T-helper 2 cell treated with Interferon-gamma antibody and Interleukin-4, amounts not matched to agents 100 ng/mL and 5 ng/mL, for 36 hours (primary cell): ENCODE measurements around the gene ZBTB5. TPM values are rescaled to one million over a fixed set of nuclear protein-coding genes. Genes with fewer than 3 reads are reported as not detected.
"Not testable (repeated sequence)": the region's sequence is repeated elsewhere in the genome, so short reads cannot be mapped to it uniquely, and the experiment has no call there.

ENCODE experiments used
- intact Hi-C: fragments of 100-400 bp; cut with micrococcal nuclease; formaldehyde crosslinking; loops from one replicate; pipeline ENCODE4 v1.15.1; 2023
- total RNA-seq: library from RNA; stranded (reverse); gene quantifications from 2 replicates; pipeline ENCODE4 v1.2.3, GENCODE V29; 2022

ZBTB5 gene
- total RNA-seq, 1 donor from 2014 or later = 10.3 TPM

- intact Hi-C loops = loop anchor here (5.0 to 10.0 kb wide), 4 partner anchors 410 to 1085 kb away; partner anchors contain the start of genes RNF38, SHB and SLC25A51
Observed at GRCh38 chr9:37486616-37487548, 21.6 kb upstream of the ZBTB5 start.

GRCh38 chr9:37486256-37486615, 21.0 kb upstream of the ZBTB5 start:
- intact Hi-C loops = loop anchor here (5.0 to 10.0 kb wide), 4 partner anchors 409 to 1084 kb away; partner anchors contain the start of genes RNF38, SHB and SLC25A51

- intact Hi-C loops = loop anchor here (1.0 to 10.0 kb wide), 7 partner anchors 20 to 1083 kb away; partner anchors contain the start of genes GRHPR, RNF38, SHB and SLC25A51
Observed at GRCh38 chr9:37485389-37486255, 20.4 kb upstream of the ZBTB5 start, which contains the start of gene POLR1E. POLR1E (plus strand) TSS chr9:37485948; CDS start chr9:37486048, 100 bp downstream.

- intact Hi-C loops = loop anchor here (10.0 kb wide), 1 partner anchor 584 kb away; the partner anchor contains the start of gene SHB
Observed at GRCh38 chr9:37480759-37481158, 15.5 kb upstream of the ZBTB5 start.

- intact Hi-C loops = not testable (repeated sequence)
Observed at GRCh38 chr9:37477987-37478619, 12.9 kb upstream of the ZBTB5 start.

- intact Hi-C loops = not testable (repeated sequence)
Observed at GRCh38 chr9:37477443-37477842, 12.2 kb upstream of the ZBTB5 start.

DNA sequence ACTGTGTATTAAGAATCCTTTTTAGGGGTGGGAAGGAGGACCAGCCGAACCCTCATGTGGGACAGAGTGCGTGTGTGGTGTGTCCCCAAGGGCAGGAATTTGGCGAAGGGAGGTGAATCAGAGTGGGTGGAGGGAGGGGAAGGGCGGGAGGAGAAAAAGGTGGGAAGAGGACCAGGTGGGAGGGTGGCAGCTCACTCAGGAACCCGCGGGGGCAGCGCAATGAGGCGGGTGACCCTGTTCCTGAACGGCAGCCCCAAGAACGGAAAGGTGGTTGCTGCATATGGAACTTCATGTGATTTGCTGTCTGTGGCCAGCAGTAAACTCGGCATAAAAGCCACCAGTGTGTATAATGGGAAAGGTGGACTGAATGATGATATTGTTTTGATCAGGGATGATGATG, 11.7 kb upstream of the ZBTB5 start:
- intact Hi-C loops = no loop called here

- intact Hi-C loops = no loop called here
Observed at GRCh38 chr9:37474438-37474837, 9.2 kb upstream of the ZBTB5 start.

GRCh38 chr9:37473982-37474381, 8.7 kb upstream of the ZBTB5 start:
- intact Hi-C loops = not testable (repeated sequence)

GRCh38 chr9:37471942-37472684, 6.9 kb upstream of the ZBTB5 start:
- intact Hi-C loops = no loop called here

DNA sequence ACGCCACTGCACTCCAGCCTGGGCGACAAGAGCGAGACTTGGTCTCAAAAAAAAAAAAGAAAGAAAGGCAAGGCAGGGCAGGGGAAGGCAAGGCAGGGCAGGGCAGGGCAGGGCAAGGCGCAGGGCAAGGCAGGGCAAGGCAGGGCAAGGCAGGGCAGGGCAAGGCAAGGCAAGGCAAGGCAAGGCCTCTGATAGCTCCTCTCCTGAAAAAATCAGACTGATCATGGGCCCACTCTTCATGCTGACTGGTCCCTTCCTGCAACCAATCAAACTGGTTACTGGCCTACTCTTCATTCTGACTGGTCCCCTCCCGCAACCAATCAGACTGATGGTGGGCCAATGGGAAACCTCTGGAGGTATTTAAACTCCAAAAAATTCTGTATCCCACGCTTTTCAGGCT, 3.4 kb upstream of the ZBTB5 start:
- intact Hi-C loops = loop anchor here (5.0 to 10.0 kb wide), 4 partner anchors 164 to 981 kb away; partner anchors contain the start of genes DCAF10 and TRMT10B

- intact Hi-C loops = loop anchor here (5.0 to 10.0 kb wide), 4 partner anchors 163 to 980 kb away; partner anchors contain the start of genes DCAF10 and TRMT10B
Observed at GRCh38 chr9:37467530-37467929, 2.3 kb upstream of the ZBTB5 start.

- intact Hi-C loops = loop anchor here (5.0 to 10.0 kb wide), 4 partner anchors 161 to 979 kb away; partner anchors contain the start of genes DCAF10 and TRMT10B
Observed at GRCh38 chr9:37466037-37466709, 923 bp upstream of the ZBTB5 start.

GRCh38 chr9:37464426-37465248, 613 bp downstream of the ZBTB5 start:
- intact Hi-C loops = loop anchor here (1.0 to 10.0 kb wide), 9 partner anchors 21 to 977 kb away; partner anchors contain the start of genes DCAF10, GRHPR, POLR1E and TOMM5

DNA sequence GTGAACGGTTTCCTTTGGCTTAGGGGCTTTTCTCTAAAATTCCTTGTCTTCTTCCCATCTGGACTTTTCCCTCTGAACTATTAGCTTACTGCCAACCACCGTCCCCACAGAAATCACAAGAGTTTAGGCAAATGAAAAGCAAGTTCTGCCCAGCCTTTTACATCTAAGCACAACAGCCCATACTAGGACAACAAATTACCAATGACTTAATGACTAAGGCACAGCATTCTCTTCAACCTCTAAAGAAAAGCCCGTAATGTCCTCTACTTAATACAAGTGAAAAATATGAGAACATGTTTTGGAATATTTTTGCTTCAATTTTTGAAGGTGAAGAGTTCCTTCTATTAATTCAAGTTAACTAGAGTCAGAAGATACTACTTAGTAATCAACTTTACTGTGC, 1.2 kb downstream of the ZBTB5 start:
- intact Hi-C loops = loop anchor here (10.0 kb wide), 1 partner anchor 159 kb away; no protein-coding TSS in a partner anchor

DNA sequence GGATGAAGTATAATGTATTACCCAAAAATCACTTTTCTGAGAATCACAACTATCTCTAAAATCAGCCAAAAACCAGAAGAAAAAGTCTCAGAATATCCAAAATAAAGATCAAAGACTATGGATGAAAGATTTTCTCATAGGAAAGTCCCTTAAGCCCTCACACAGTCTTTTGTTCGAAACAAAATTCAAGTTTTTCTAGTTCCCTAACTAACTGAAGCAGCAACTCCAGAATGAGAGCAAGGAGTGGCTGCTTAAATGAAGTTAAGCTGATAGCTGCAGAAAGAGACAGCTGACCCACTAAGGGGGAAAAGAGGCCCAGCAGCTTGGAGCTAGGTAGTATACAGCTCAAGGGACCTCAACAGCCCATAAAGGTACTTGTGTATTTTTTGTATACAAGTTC, 8.4 kb downstream of the ZBTB5 start:
- intact Hi-C loops = no loop called here

GRCh38 chr9:37455884-37456647, 9.2 kb downstream of the ZBTB5 start:
- intact Hi-C loops = no loop called here

DNA sequence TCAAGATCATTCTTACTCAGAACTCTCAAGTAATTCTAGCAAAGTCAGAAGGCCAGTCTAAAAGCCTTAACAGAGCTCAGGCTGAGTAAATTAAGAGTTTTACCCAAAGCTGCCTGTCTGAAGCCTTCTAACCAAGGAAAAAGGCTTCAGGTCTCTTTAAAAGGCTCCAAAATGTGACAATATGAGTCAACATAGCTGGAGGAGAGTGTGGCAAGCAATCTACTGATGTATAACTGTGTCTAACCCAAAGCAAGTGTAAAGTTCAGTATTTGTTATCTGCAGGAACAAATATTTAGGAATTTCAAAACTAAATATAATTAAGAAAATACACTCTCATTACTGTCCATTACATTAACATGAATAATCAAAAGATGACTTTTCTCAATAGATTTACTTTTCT, 11.0 kb downstream of the ZBTB5 start:
- intact Hi-C loops = no loop called here
